GM18868 (cell line): ENCODE results near the gene CFAP119.
A peak's percentile ranks its signal among the peaks of the same experiment; 100 is the strongest.

Experiments used
- ATAC-seq: cut with Tn5 transposase; IDR thresholded peaks from one replicate; pipeline ENCODE4 v1.9.1; 2021; ENCODE audit warnings: mild to moderate bottlenecking, moderate library complexity; ENCODE audit not compliant: unreplicated experiment

CFAP119 gene

GRCh38 chr16:30762991-30763725 is 1.3 kb upstream of the CFAP119 start:
- no peak for ATAC-seq

- ATAC-seq, result peak; percentile 27
These were observed 385 bp downstream of the CFAP119 start for GRCh38 chr16:30761427-30761927.

GRCh38 chr16:30760577-30761426 is 1.1 kb downstream of the CFAP119 start:
- ATAC-seq, result no peak

- no peak for ATAC-seq
These were observed 1.8 kb downstream of the CFAP119 start for GRCh38 chr16:30760001-30760559.

- no peak for ATAC-seq
These were observed 2.8 kb downstream of the CFAP119 start for GRCh38 chr16:30758988-30759491.

- ATAC-seq, result no peak
These were observed 4.5 kb downstream of the CFAP119 start for GRCh38 chr16:30757316-30757715.

DNA sequence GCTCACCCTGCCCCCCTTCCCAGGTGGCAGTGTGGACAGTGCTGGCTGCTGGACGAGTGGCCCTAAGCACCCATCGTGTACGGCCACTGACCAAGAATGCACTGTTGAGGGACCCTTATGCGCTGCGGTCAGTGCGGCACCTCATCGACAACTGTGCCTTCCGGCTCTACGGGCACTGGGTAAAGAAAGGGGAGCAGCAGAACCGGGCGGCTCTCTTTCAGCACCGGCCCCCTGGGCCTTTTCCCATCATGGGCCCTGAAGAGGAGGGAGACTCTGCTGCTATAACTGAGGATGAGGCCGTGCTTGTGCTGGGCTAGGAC is 5.1 kb downstream of the CFAP119 start:
- no peak for ATAC-seq

DNA sequence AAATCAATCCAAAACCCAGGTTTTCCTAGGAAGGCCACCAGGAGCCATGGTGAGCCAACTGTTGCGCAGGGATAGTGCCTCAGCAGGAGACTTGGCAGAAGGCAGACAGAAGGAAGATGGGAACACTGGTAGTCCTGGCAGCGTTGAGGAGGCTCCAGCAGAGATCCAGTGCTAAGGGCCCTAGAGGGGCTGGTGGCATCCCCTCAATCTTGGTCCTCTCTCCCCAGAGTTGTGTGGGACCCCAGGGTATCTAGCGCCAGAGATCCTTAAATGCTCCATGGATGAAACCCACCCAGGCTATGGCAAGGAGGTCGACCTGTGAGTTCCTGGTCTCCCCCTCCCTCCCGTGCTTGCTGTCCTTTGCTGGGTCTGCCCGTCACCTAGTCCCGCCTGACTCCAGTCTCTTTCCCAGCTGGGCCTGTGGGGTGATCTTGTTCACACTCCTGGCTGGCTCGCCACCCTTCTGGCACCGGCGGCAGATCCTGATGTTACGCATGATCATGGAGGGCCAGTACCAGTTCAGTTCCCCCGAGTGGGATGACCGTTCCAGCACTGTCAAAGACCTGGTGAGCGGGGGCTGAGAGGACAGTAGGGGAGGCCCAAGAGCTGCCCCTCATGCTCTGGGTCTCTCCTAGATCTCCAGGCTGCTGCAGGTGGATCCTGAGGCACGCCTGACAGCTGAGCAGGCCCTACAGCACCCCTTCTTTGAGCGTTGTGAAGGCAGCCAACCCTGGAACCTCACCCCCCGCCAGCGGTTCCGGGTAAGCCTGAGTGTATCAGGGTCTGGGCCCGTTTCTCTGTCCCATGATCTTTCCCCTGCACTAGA is 5.7 kb downstream of the CFAP119 start:
- ATAC-seq, result no peak

- ATAC-seq, result no peak
These were observed 8.3 kb downstream of the CFAP119 start for GRCh38 chr16:30753596-30753995.

GRCh38 chr16:30750876-30751465 is 10.9 kb downstream of the CFAP119 start:
- ATAC-seq, result no peak

GRCh38 chr16:30750201-30750600 is 11.7 kb downstream of the CFAP119 start:
- ATAC-seq, result no peak

- ATAC-seq, result peak; percentile 17
These were observed 13.0 kb downstream of the CFAP119 start for GRCh38 chr16:30748634-30749445.

DNA sequence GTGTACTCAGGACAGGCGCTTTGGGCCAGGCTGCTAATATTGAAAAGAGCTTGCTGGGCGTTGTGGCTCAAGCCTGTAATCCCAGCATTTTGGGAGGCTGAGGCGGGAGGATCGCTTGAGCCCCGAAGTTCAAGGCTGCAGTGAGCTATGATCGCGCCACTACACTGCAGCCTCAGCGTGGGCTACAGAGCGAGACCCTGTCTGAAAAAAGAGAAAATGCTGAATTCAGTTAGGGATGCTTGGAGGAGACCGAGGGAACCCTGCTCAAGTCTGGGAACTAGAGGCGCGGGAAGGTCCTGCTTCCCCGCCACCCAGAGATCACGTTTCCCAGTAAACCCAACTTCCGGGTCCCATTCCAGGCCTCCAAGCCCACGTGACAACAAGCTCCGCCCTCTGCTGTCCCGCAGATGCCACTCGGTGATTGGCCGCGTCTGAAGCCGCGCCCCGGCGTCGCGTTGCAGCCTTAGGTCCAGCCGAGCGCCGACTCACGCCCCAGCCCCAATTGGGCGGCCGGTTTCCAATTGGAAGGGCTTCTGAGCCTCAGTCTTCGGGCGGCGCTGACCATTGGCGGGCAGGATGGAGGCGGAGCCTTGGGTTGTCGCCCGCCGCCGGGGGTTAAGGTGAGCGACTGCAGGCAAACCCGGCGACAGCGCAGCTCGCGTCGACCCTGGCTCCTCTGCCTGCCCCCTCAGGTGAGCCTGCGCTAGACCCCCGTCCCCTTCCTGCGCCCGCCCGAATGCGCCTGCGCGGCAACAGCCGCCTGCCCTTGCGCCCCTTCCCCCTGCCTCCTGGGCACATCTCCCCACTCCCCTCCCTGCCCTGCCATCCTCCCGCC is 13.8 kb downstream of the CFAP119 start, which contains the start of gene PHKG2:
Gene PHKG2, plus strand, starts transcription at position 627 of the 835 bp plus-strand sequence. CDS start 396 bp downstream, outside the sequence.
- peak; percentile 98 for ATAC-seq

- ATAC-seq, result no peak
These were observed 14.5 kb downstream of the CFAP119 start for GRCh38 chr16:30747331-30747730.

DNA sequence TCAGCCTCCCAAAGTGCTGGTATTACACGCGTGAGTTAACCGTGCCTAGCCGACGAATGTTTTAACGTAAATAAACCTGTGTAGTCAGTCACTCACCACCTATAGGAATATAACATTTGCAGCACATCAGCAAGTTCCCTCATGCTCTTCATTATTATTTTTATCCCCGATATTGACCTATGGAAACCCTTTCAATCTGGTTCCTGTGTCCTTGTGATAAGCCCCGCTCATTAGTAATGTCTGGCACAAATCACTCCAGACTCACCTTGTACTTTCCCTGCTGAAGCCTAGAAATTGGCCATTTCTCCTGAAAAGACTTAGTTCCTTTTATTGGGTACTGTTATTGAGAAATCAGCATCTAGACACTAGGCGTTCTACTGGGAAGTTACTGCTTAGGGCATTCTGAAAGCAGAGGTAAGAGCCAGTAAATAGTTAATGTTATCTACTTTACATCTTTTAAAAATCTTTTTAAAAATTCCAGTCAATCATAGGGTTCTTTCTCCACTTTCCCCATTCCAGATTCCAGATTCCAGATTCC is 15.2 kb downstream of the CFAP119 start:
- no peak for ATAC-seq

GRCh38 chr16:30745082-30745481 is 16.8 kb downstream of the CFAP119 start:
- ATAC-seq, result no peak

DNA sequence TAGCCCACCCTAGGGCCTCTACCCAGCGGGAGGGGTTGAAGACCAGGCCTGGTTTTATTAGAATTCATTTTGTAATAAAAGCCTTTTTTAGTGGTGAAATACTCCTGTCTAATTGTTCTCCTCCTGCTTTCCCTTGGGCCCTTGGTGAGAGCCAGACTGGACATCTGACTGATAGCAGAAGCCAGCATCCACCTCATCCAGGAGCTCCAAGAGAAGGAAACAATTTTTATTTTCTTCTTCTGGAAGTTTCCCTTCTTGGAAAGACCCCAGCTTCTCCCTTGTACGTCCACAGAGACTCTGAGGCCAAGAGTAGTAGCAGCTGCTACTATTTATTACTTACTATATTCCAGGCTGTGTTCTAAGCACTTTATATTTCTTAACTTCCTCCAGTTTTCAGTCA is 17.7 kb downstream of the CFAP119 start:
- ATAC-seq, result no peak

GRCh38 chr16:30743716-30744115 is 18.1 kb downstream of the CFAP119 start:
- ATAC-seq, result no peak
